Progenitor cell of endocrine pancreas (in vitro differentiated cells): ENCODE measurements around the gene HNRNPH2. TPM values are rescaled to one million over a fixed set of nuclear protein-coding genes. Genes with fewer than 3 reads are reported as not detected.

Experiments used
- DNase-seq: peaks from one replicate; pipeline ENCODE4 v3.0.0; 2021; ENCODE audit warnings: low spot score; ENCODE audit not compliant: unreplicated experiment
- H3K27ac Mint-ChIP-seq: 2 replicates; pipeline ENCODE4 v1.8.0; 2021; ENCODE audit warnings: mild to moderate bottlenecking, moderate library complexity, mixed read lengths
- H3K27me3 Mint-ChIP-seq: 2 replicates; pipeline ENCODE4 v1.8.0; 2021; ENCODE audit warnings: mixed read lengths
- H3K36me3 Mint-ChIP-seq: 2 replicates; pipeline ENCODE4 v1.8.0; 2022; ENCODE audit warnings: mixed read lengths; ENCODE audit not compliant: insufficient read depth
- H3K4me1 Mint-ChIP-seq: 2 replicates; pipeline ENCODE4 v1.8.0; 2021; ENCODE audit warnings: low read depth, mixed read lengths
- H3K4me3 Mint-ChIP-seq: 2 replicates; pipeline ENCODE4 v1.8.0; 2021; ENCODE audit warnings: low read depth, mild to moderate bottlenecking, moderate library complexity, mixed read lengths
- H3K9me3 Mint-ChIP-seq: 2 replicates; pipeline ENCODE4 v1.8.0; 2021; ENCODE audit warnings: low read depth, mixed read lengths
- total RNA-seq: library from RNA; stranded (reverse); gene quantifications from 2 replicates; pipeline ENCODE4 v1.2.1, GENCODE V29; 2021
- TF ChIP-seq, protein P1 (sequence below): fragments of 200-600 bp; sonication (generic); IDR thresholded peaks from one replicate; pipeline ENCODE4 v1.5.0; 2021; ENCODE audit warnings: antibody characterized with exemption, mild to moderate bottlenecking; ENCODE audit not compliant: unreplicated experiment

Gene HNRNPH2
- total RNA-seq, 1 donor from 2014 or later: 72.4 TPM

DNA sequence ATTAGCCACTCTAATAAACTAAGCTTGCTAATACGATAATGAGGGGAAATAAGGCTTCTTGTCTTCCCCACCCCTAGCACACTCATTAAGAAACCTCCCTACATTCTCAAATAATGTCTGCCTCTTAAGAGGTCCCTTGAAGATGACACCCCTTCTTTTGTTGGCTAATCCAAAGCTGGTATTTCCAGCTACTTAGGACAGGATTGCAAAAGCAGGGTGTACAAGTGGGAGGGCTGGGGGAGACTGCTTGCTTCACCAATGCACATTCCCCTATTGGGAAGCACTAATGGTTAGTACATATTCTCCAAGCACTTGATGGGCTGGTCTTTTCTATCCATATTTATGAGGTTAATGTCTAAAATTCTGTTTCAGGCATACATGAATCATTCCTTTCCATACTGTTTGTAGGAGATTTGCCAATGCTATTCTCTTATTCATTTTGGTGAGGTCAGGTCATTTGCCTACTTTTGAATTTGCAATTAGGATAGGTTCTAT is 42.7 kb upstream of the HNRNPH2 start:
- TF ChIP-seq, protein P1, sequence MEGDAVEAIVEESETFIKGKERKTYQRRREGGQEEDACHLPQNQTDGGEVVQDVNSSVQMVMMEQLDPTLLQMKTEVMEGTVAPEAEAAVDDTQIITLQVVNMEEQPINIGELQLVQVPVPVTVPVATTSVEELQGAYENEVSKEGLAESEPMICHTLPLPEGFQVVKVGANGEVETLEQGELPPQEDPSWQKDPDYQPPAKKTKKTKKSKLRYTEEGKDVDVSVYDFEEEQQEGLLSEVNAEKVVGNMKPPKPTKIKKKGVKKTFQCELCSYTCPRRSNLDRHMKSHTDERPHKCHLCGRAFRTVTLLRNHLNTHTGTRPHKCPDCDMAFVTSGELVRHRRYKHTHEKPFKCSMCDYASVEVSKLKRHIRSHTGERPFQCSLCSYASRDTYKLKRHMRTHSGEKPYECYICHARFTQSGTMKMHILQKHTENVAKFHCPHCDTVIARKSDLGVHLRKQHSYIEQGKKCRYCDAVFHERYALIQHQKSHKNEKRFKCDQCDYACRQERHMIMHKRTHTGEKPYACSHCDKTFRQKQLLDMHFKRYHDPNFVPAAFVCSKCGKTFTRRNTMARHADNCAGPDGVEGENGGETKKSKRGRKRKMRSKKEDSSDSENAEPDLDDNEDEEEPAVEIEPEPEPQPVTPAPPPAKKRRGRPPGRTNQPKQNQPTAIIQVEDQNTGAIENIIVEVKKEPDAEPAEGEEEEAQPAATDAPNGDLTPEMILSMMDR: no peak
- Mint-ChIP-seq H3K4me3 (no peak overlapping the region), H3K27ac (no peak overlapping the region), H3K9me3 (peaks cover 3% of the 10 kb centered on the region), H3K36me3 (no peaks in the 10 kb centered on the region), H3K4me1 (no peaks in the 10 kb centered on the region), H3K27me3 (no peaks in the 10 kb centered on the region)
- no peak for DNase-seq

DNA sequence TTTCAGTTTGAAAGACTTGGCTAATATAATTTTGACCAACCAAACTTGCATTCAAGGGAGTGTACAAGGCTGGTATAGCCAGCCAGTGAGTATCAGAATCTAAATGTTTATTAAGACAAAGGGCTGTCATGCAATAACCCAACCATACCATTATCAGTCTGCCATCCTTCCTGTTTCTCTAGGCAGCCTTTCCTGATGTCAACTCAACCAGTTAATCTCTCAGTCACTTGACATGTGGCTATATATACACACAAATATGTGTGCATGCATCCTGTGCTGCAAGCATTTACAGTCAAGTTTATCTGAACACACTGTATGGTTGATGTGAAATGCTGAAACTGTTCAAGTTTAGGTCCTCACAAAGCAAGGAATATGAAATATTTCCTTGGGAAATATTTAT is 39.2 kb upstream of the HNRNPH2 start:
- no peaks in the 10 kb centered on the region for H3K27me3 Mint-ChIP-seq
- TF ChIP-seq, protein P1: no peak
- DNase-seq: no peak
- H3K4me3 Mint-ChIP-seq: no peak overlapping the region
- no peaks in the 10 kb centered on the region for H3K36me3 Mint-ChIP-seq
- H3K27ac Mint-ChIP-seq: no peak overlapping the region
- no peaks in the 10 kb centered on the region for H3K4me1 Mint-ChIP-seq
- no peaks in the 10 kb centered on the region for H3K9me3 Mint-ChIP-seq

GRCh38 chrX:101369687-101370086 is 38.3 kb upstream of the HNRNPH2 start:
- H3K4me1 Mint-ChIP-seq: no peaks in the 10 kb centered on the region
- no peak overlapping the region for H3K4me3 Mint-ChIP-seq
- DNase-seq: no peak
- no peak overlapping the region for H3K27ac Mint-ChIP-seq
- H3K36me3 Mint-ChIP-seq: no peaks in the 10 kb centered on the region
- no peaks in the 10 kb centered on the region for H3K9me3 Mint-ChIP-seq
- TF ChIP-seq, protein P1: no peak
- H3K27me3 Mint-ChIP-seq: no peaks in the 10 kb centered on the region

DNA sequence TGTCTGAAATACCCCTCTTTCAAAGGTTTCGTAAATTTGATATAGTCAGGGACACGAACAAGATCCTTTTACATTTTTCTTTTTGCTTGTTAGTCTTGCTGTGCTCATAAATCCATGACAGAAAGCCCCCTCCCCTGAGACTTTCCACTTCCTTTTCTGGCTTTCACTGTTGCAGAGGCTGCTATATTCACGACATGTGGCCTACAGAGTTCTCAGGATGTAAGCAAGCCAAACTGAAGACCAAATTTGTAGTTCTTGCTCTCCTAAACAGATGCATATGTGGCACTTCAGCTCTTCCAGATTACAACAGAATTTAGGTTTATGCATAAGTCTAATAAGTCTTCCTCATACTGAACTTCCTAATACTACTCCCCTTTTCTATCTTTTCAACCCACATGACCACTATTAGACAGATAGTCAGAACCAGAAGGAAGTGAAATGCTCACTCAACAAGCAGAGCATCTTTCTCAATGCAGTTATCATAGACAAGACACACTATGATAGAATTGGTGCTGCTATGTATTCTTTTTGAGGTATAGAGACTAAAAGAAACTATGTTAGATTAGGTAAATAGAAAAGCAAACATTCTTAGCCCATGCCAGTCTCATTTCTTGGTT is 37.0 kb upstream of the HNRNPH2 start:
- Mint-ChIP-seq H3K4me3 (no peak overlapping the region), H3K9me3 (peaks cover 7% of the 10 kb centered on the region), H3K4me1 (no peaks in the 10 kb centered on the region), H3K27ac (no peak overlapping the region), H3K27me3 (no peaks in the 10 kb centered on the region), H3K36me3 (no peaks in the 10 kb centered on the region)
- TF ChIP-seq, protein P1: no peak
- no peak for DNase-seq

DNA sequence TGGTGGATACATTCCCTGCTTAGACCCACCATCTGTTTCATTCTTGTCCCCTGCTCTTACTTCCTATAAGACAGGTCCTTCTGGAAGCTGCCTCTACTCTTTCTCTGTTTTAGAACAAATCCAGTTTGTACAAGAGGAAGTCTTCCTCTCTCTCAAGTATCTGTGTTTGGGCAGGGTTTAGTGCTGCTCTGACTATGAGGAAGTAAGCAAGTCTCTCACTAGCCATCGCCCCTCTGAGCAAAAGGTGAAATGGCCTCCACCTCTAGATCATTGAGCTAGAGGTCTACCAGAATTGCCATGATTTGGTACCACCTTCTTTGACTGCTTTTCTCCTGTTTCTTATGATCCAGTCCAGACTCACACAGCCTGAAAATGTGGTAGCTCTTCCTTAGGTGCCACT is 30.5 kb upstream of the HNRNPH2 start:
- DNase-seq: no peak
- Mint-ChIP-seq H3K9me3 (peaks cover 12% of the 10 kb centered on the region), H3K27me3 (no peaks in the 10 kb centered on the region), H3K27ac (no peak overlapping the region), H3K4me3 (no peak overlapping the region), H3K4me1 (no peaks in the 10 kb centered on the region), H3K36me3 (no peaks in the 10 kb centered on the region)
- TF ChIP-seq, protein P1: no peak
